ENCODE data around the gene SAMD4A.
"Not testable (repeated sequence)": the region's sequence is repeated elsewhere in the genome, so short reads cannot be mapped to it uniquely, and the experiment has no call there.

Gene SAMD4A

DNA sequence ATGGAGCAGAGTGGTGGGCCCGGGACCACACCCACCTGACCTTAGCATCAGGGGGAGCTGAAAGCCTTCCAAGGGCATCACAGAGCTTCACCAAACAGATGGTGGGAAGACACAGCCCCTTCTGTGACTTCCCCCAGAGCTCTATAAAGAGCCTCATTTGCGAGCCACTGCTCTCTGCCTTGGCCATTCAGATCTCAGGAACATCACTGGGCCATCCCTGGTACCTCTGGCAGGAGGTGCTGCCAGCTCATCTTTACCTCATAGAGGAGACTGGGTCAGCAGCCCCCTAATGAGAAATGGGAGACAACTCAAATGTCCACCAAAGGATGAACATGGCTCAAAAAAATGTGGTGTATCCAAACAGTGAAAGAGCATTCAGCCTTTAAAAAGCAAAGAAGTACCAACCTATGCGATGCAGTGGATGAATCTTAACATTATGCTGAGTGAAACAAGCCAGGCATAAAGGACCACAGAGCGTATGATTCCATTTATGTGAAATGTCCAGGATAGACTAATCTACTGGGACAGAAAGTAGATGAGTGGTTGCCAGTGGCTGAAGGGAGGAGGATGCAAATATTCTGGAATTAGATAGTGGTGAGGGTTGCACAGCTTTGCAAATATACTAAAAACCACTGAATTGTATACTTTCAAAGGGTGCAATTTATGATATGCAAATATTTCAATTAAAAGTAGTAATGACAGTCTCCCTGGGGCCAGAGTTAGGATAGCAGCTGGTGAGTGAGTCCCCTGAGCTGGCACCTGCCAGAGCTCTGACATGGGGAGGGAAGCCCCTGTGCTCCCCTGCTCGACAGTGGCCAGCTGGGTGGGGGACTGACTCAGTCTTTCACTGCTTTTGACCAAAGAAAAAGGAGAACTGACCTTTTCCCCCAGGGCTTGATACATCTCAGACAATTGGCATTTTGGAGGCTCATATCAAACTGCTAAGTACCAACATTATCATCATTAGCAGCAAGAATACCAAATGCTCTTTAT is 219.1 kb downstream of the SAMD4A start:
- no peak for DNase-seq

GRCh38 chr14:54786838-54787237 is 219.9 kb downstream of the SAMD4A start:
- no peak for DNase-seq

DNA sequence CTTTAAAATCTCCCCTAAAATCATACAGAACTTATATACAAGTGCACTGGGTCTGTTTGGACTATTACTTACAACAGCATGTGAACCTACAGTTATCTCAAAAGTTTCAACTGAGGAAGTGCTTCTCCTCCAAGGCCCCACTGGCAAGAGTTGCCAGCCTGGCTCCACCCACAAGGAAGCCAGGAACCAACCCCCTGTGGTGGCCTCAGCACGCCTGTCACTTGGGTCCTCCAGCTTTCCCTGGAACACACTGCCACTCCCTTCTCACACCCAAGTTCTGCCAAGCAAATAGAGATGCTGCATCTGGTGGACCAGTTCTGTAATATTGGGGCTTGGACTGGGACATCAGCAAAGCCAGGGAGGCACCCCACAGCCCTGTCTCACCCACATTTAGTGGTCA is 220.3 kb downstream of the SAMD4A start:
- no peak for DNase-seq

- no peak for DNase-seq
These were observed 221.8 kb downstream of the SAMD4A start for GRCh38 chr14:54788701-54789100.

GRCh38 chr14:54789166-54789565 is 222.2 kb downstream of the SAMD4A start:
- DNase-seq, result no peak

GRCh38 chr14:54789781-54790480 is 223.0 kb downstream of the SAMD4A start:
- DNase-seq, result no peak

- no peak for DNase-seq
These were observed 224.1 kb downstream of the SAMD4A start for GRCh38 chr14:54791001-54791400.

DNA sequence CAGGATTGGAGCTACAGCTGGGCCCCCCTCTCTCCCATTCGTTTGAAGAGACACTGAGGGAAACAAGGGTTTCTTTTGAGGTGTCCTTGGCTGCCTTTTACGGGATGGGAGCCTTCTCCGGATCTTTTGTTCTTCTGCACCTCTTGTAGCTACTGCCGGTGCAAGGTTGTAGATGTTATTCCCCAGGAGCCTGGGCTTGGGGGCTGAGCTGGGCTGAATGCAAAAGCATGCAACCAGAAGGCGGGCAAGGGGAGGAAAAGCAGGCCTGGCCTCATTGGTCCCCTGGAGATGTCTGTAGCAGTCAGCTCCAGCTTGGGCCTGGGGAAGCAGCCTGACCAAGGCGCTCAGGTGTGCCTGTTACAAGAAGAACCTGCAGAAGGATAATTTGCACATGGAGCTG is 225.4 kb downstream of the SAMD4A start:
- DNase-seq, result no peak

GRCh38 chr14:54794159-54794558 is 227.2 kb downstream of the SAMD4A start:
- no peak for DNase-seq

DNA sequence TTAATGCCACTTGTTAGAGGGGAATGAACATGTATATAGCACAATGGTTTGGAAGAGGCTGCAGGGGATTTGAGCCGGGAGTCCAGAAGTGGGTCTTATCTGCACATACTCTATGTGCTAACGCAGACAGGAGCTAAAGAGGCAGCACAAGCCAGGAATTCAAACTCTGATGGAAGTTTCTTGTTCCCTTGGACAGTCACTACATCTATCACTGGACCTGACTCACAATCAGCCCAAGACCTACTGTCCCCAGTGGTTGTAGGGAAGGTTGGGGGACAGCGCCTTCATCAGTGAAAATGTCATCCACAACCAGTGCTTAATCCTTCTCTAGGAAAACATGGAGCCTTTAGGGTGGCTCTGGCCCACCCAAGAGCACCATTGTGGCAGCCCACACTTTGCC is 227.9 kb downstream of the SAMD4A start:
- no peak for DNase-seq

DNA sequence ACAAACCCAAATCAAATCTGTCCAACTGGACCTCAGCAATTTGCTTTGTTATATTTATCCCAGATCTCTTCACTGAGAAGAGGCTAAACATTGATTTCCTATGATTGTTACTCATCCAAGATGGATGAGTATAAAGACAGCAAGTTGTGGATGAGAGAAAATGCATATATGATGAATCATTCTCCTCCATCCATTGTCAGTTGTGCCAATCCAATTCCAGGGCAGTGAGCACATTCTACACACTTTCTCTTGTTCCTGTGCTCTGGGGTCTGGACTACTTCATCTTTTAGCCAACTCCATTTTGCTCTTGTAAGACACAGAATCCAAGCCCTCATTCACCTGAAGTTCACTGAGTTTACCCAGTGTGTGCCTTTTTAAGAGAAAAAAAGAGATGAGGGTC is 230.0 kb downstream of the SAMD4A start:
- DNase-seq, result no peak

GRCh38 chr14:54797556-54797955 is 230.6 kb downstream of the SAMD4A start:
- DNase-seq, result no peak

GRCh38 chr14:54797986-54798385 is 231.1 kb downstream of the SAMD4A start:
- DNase-seq, result no peak

- no peak for DNase-seq
These were observed 231.7 kb downstream of the SAMD4A start for GRCh38 chr14:54798465-54799124.

GRCh38 chr14:54801482-54801881 is 234.6 kb downstream of the SAMD4A start:
- not testable (repeated sequence) for DNase-seq

DNA sequence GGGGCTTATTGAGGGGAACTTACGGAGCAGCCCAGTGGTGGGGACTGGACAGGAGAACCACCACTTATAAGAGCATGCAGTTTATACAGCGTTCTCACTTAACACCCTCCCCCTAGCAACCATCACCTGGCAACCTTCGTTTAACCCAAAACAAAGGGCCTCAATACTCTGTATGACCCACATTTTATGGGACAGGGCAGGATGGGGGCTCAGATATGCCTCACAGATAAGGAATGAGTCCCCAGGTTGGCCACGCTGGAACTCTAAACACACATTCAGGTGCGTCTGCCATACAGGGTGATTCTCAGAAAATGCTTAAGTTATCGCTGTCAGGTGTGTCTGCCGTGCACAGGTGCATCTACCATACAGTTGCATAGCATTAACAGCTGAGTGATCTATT is 236.5 kb downstream of the SAMD4A start:
- no peak for DNase-seq

DNA sequence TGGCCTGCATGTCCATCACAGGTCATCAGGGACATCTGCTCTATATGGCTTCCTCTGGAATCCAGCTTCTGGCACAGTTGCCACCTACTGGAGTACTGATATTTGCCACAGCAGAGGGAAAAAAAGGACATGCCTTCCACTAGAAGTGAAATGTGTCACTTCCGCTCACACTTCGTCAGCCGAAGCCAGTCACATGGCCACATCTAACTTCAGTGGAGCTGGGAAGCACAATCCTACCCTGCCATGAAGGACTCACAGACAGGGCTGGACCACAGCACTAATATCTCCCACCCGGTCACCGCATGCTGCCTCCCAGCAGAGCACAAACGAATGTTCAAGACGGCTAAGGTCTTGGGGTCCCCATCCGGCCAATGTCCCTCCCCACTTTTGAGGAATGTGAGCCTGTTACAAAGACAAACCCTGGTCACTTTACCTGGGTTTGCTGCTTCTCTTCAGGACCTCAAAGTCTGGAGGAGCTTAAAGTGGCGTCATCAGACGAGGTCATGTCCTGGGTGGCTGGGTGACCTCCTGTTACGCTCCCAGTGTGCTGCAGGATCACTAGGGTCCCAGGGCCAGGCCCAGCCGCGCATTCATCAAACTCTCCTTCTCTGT is 237.1 kb downstream of the SAMD4A start:
- no peak for DNase-seq

DNA sequence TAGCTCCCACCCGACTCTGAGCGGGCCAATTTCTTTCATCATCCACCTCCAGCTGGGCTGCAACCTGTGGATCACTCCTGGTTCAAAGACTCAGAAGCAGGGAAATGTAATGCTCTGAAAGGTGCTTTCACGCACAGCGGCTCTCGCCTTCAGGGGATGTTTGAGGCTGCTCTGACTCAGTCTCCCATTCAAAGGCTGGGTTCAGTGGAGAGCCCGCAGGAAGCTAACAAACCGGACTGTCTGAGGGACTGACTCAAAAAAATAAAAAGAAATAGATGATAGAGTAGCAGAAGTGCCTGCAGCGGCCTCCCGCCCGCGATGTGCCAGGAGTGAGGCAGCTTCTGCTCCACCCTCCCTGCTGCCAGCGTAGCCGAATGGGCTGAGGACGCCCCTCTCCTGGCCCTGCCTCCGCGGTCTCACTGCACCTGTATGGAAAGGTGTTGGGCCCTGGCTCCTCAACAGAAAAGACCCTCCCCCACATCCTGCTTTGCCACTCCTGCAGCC is 237.7 kb downstream of the SAMD4A start:
- no peak for DNase-seq

DNA sequence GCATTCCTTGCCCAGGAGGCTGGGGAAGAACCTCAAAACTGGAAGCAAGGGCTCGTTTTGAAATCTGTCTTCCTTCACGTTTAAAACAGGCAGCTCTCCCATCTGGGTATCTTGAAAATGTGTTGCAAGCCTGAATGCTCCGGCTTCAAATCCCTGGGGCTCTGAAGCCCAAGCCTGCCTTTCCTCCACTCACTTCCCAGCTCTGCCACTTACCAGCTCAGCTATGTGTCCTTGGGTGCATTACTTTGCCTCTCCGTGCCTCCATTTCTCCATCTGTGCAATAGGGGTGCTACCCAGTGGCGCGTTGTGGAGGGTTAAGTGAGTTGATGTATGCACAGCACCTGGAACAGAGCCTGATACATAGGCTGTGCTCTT is 238.1 kb downstream of the SAMD4A start:
- no peak for DNase-seq

- no peak for DNase-seq
These were observed 238.8 kb downstream of the SAMD4A start for GRCh38 chr14:54805445-54806322.

GRCh38 chr14:54806616-54807015 is 239.7 kb downstream of the SAMD4A start:
- no peak for DNase-seq

GRCh38 chr14:54807428-54807827 is 240.5 kb downstream of the SAMD4A start:
- DNase-seq, result no peak
